GM19468 (cell line): ENCODE data around the gene GLRX5.
"Not testable (repeated sequence)": the region's sequence is repeated elsewhere in the genome, so short reads cannot be mapped to it uniquely, and the experiment has no call there.

ENCODE experiments used
- ATAC-seq: cut with Tn5 transposase; IDR thresholded peaks from one replicate; pipeline ENCODE4 v1.9.1; 2021; ENCODE audit warnings: mild to moderate bottlenecking, moderate library complexity, moderate number of reproducible peaks; ENCODE audit not compliant: unreplicated experiment; ENCODE audit errors: extremely low read depth

Gene GLRX5

DNA sequence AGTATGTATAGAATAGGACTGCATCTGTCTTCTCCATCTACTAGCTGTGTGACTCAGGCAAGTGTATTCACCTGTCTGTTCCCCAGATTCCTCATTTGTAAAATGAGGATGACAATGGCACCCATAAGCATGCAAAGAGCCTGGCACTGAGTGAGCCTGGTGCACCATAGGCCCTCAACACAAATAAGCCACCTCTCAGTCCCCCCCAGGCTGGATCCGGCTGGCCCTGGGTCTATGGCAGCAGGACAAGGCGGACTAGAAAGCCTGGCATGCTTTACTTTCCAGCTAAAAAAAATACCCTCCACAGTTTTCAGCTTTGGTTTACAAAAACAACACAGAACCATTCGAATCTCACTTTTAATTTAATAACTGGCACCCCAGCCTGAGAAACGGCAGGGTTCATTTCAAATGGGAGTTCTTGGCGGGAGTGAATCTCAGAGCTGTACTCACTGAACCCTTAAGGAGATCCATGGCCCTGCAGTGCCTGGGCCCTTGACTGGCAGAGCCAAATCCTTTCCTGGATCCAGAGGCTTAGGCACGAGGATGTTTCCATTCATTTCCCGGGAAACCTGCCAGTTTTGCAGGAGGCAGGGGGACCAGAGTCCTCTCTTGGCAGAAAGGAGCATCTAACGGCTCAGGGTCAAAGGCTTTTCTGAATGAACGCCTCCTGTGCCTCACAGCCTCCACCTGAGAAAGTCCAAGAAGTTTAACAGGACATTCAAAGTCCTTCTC, 36.1 kb upstream of the GLRX5 start:
- no peak for ATAC-seq

DNA sequence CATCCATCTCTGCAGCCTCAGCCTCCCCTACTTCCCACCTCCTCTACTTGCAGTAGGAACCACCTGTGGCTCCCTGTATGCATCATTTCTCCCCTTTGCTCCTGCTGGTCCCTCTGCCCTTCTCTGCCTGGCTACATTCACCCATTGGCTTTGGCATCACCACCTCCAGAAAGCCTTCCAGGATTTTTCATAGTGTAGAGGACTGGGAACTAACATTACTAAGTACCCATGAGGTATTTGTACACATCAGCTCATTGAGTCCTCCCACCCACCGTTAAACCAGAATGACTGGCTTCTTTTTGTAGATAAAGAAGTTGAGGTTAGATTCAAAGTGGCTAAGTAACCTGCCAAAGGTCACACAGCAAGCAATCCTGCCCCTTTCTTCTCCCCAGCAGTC, 35.5 kb upstream of the GLRX5 start:
- no peak for ATAC-seq

- ATAC-seq, result no peak
These were observed 34.6 kb upstream of the GLRX5 start for GRCh38 chr14:95500201-95500681.

DNA sequence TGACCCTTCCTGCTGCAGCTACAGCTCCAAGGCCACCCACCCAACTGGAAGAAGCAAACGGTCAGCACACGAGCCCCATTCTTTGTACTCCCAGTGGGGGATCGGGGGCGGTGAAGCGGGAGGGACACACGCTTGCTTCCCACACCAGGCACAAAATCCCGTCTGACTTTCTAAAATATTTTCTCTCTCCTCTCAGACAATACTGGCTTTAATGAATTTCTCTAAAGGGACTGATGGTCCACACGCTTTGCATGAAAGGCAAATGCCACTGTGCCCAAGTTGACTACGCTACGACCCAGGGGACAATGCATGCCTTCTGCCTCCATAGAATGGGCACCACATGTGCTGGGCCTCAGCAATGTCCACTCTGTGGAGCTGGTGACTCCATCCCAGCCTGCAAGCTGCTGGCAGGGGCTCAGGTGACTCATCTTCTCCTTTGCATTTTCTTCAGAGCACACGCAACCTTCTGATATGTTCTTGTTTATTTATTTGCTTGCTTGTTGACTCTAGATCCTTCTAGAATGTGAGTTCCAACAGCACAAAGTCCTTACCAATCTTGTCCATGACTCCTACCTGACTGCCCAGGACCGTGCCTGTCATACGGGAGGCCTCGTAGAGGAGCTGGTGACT, 34.0 kb upstream of the GLRX5 start:
- no peak for ATAC-seq

- ATAC-seq, result no peak
These were observed 32.4 kb upstream of the GLRX5 start for GRCh38 chr14:95502381-95502950.

DNA sequence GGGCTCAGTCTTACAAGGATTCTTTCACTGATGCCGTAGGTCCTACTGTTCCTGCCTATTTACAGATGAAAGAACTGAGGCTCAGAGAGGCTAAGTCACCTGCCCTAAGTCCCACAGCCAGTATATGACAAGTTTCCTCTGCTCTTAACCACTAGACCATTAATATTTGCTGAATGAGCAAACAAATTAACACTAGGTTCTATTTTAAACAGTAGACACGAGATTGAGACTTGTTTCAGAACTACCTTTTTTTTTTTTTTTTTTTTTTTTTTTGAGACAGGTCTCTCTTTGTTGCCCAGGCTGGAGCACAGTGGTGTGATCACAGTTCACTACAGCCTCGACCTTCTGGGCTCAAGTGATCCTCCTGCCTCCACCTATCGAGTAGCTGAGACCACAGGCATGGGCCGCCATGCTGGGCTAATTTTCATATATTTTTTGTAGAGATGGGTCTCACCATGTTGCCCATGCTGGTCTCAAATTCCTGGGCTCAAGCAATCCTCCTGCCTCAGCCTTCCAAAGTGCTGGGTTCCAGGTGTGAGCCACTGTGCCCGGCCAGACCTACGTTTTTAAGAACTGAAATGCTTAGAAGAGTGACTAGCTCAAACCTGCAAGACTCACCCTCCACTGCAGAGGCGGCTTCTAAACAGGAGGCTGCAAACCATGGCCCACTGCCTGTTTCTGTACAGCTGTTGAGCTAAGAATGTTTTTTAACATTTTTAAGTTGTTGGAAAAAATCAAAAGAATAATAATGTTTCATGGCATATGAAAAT, 31.3 kb upstream of the GLRX5 start:
- ATAC-seq, result peak; percentile 47

DNA sequence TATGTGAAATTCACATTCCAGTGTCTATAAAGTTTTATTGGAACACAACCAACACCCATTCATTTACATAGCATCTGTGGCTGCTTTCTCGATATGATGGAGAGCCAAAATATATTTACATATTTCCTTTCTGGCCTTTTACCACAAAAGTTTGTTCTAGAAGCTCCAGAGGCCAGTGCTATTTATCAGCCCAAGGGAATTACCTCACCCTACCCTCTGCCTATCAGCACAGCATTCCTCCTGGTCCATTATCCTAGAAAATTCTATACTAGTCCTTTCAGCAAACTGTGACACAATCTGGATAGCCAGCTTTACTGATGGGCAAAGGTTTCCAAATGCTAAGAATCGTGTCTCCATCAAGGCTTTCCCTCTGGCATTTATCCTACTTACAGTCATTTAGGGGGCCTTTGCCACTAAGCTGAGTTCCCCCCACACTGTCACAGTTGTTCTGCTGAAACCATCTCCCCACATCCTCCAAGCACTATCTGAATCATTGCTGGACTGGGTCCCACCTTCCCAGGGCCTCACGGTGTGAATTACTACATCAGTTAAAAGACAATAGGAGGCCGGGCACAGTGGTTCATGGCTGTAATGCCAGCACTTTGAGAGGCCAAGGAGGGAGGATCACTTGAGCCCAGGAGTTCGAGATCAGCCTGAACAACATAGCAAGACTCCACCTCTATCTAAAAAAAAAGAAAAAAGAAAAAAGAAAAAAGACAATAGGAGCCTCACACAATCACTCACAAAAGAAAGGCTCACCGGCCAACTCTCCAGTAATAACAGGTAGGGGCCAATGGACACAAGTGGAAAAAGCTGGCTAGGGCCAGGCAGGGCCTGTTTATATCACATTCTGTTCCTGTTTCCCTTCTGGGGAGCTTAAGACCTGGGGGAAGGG, 30.5 kb upstream of the GLRX5 start:
- no peak for ATAC-seq

DNA sequence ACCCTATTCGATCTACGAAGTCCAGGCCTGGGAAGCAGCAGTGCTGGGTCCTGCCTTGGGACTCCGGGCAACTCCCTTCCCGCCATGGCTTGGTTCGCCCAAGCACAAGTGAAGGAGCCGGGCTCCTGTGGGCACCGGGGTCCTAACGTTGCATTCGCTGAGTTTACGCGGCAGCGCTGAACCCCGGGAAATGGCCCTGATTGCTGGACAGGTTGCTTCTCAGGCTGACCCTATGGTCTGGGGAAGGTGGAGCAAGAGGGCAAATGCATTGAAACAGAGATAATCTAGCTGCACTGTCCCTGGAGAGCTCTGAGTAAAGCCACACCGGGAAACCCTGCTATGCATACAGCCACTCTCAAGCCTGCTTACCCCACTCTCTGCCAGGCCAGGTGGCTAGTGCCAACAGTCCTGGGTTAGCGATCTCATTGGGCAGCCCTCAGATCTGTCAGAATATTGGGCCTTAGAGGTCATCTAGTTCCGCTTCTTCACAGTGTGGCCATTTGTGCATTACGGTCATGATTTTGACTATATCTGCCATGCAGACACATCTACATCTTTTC, 29.7 kb upstream of the GLRX5 start:
- ATAC-seq, result peak; percentile 28

GRCh38 chr14:95507174-95507573, 27.7 kb upstream of the GLRX5 start:
- no peak for ATAC-seq

DNA sequence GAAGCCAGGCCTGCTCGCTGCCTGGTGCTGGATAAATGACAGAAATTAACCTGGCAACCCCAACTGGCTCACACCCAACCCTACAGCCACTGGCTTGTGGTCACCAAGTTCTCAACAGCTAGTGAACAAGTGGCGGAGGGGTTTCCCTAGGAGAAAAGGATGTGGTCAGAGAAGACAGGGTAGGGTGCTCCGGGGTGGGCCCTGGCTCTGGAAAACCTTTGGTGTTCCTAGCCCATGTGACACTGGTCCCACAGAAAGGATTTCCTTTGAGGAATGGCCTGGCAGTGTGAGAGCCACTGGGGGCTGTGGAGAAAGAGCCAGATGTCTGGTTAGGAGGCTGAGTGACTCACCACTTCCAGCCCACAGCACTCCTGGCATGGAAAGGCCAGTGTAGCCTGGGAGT, 27.1 kb upstream of the GLRX5 start:
- ATAC-seq, result no peak

DNA sequence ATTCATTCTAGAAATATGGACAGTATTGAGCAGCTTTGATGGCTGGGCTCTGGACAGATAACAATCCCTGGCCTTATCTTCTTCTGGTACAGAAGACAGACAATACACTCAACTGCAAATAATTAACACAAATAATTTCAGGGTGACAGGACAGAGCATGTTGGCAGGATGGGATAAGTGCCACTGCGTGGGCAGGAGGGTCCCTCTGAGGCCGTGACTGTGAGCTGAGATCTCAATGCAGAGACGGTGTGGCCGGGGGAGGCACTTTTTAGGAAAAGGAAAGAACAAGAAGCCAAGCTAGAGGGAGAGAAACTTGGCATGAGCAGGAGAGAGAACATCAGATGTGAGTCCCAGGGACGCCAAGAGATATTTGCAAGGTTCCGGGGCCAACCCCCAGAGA, 26.5 kb upstream of the GLRX5 start:
- ATAC-seq, result no peak

GRCh38 chr14:95509495-95509894, 25.4 kb upstream of the GLRX5 start:
- ATAC-seq, result no peak

GRCh38 chr14:95510344-95510743, 24.5 kb upstream of the GLRX5 start:
- ATAC-seq, result not testable (repeated sequence)

DNA sequence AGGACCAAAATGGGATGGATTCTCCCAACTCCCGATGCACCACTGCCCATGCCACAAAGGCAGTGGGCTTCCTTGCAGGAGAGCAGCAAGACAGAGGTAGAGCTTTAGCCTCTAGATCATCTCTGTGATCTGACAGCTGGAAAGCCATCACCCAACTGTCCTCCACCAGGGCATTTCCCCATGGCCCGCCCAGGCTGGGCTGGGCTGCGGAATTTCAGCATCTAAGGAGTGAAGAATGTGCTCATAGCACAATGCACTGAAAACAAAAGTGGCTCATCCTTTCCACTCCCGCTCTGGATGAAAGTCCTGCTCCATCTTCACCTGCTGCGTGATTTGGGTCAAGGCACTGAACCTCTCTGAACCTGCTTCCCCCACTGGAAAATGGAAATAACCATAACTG, 24.0 kb upstream of the GLRX5 start:
- no peak for ATAC-seq

- no peak for ATAC-seq
These were observed 23.2 kb upstream of the GLRX5 start for GRCh38 chr14:95511687-95512086.

- ATAC-seq, result no peak
These were observed 21.6 kb upstream of the GLRX5 start for GRCh38 chr14:95513291-95513690.

GRCh38 chr14:95514131-95515079, 20.4 kb upstream of the GLRX5 start:
- no peak for ATAC-seq

DNA sequence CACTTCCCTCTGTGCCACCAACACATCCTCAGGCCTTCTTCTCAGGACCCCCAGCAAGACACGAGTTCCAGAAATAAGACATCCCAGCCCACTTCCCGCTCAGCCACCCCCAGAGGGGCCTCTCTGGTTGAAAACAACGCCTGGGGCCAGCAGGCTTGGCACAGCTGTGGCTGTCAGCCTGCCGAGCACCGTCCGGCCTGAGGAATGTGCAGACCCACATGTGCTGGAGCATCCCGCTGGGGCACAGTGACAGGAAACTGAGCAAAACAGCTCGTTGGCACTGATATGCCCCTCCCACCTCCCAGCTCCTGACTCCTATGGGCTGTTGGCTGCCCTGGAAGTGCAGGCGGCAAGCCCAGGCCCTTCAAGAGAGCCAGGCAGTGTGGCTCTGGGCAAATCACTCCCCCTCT, 19.8 kb upstream of the GLRX5 start:
- ATAC-seq, result no peak
